HG03457 (cell line): ENCODE results near the gene SV2A.
"Not testable (repeated sequence)": the region's sequence is repeated elsewhere in the genome, so short reads cannot be mapped to it uniquely, and the experiment has no call there.

Experiments used
- ATAC-seq: cut with Tn5 transposase; IDR thresholded peaks from one replicate; pipeline ENCODE4 v1.9.1; 2021; ENCODE audit warnings: moderate number of reproducible peaks; ENCODE audit not compliant: unreplicated experiment

The SV2A gene

GRCh38 chr1:149917571-149918144, at the start of gene SV2A:
TSS of gene SV2A (minus strand) at chr1:149917844. CDS start at chr1:149913840, 4,004 bp downstream.
- no peak for ATAC-seq

GRCh38 chr1:149967041-149967440, 49.4 kb upstream of the SV2A start:
- ATAC-seq: no peak

GRCh38 chr1:149966405-149966804, 48.8 kb upstream of the SV2A start:
- ATAC-seq: no peak

- no peak for ATAC-seq
Observed at GRCh38 chr1:149965440-149965839, 47.8 kb upstream of the SV2A start.

- no peak for ATAC-seq
Observed at GRCh38 chr1:149963358-149963757, 45.7 kb upstream of the SV2A start.

- ATAC-seq: no peak
Observed at GRCh38 chr1:149962736-149963135, 45.1 kb upstream of the SV2A start.

- no peak for ATAC-seq
Observed at GRCh38 chr1:149962039-149962647, 44.5 kb upstream of the SV2A start.

- not testable (repeated sequence) for ATAC-seq
Observed at GRCh38 chr1:149957548-149957947, 39.9 kb upstream of the SV2A start.

GRCh38 chr1:149949911-149950310, 32.3 kb upstream of the SV2A start:
- no peak for ATAC-seq

GRCh38 chr1:149945206-149945605, 27.6 kb upstream of the SV2A start:
- ATAC-seq: no peak

GRCh38 chr1:149942885-149943284, 25.2 kb upstream of the SV2A start:
- no peak for ATAC-seq

GRCh38 chr1:149942207-149942606, 24.6 kb upstream of the SV2A start:
- ATAC-seq: no peak

GRCh38 chr1:149940427-149940826, 22.8 kb upstream of the SV2A start:
- ATAC-seq: no peak

- ATAC-seq: not testable (repeated sequence)
Observed at GRCh38 chr1:149938668-149939003, 21.0 kb upstream of the SV2A start.

GRCh38 chr1:149937759-149938158, 20.1 kb upstream of the SV2A start:
- no peak for ATAC-seq

- ATAC-seq: no peak
Observed at GRCh38 chr1:149936992-149937705, 19.5 kb upstream of the SV2A start.

GRCh38 chr1:149936170-149936991, 18.7 kb upstream of the SV2A start, which contains the start of gene MTMR11:
TSS of gene MTMR11 (minus strand) at chr1:149936879. CDS start at chr1:149936647, 232 bp downstream.
- ATAC-seq: no peak

GRCh38 chr1:149934356-149934755, 16.7 kb upstream of the SV2A start:
- ATAC-seq: no peak

- ATAC-seq: no peak
Observed at GRCh38 chr1:149933208-149933607, 15.6 kb upstream of the SV2A start.

GRCh38 chr1:149932474-149932873, 14.8 kb upstream of the SV2A start:
- ATAC-seq: no peak

GRCh38 chr1:149931212-149931790, 13.7 kb upstream of the SV2A start:
- no peak for ATAC-seq
